GM10248 (cell line): ENCODE data around the gene BTBD3.

Source experiments
- CTCF ChIA-PET: fragments of 300-600 bp; sonication (Branson Sonifier 250); formaldehyde crosslinking; extraction: SDS; loops from one replicate; lab custom pipeline; 2021; ENCODE audit warnings: antibody characterized with exemption; lab: Yijun Ruan, JAX
- POLR2A ChIA-PET: fragments of 350-650 bp; sonication (Branson Sonifier 250); formaldehyde crosslinking; extraction: SDS; loops from one replicate; lab custom pipeline; 2020; ENCODE audit warnings: antibody characterized with exemption; lab: Yijun Ruan, JAX
- DNase-seq: peaks from one replicate; pipeline ENCODE4 v3.0.0; 2012; ENCODE audit errors: extremely low spot score
- TF ChIP-seq, protein P1 (sequence below): IDR thresholded peaks from 2 replicates; pipeline ENCODE4 v1.5.1; 2012; ENCODE audit warnings: mild to moderate bottlenecking, low read depth; ENCODE audit errors: extremely low read depth, missing control alignments, control extremely low read depth

The BTBD3 gene

DNA sequence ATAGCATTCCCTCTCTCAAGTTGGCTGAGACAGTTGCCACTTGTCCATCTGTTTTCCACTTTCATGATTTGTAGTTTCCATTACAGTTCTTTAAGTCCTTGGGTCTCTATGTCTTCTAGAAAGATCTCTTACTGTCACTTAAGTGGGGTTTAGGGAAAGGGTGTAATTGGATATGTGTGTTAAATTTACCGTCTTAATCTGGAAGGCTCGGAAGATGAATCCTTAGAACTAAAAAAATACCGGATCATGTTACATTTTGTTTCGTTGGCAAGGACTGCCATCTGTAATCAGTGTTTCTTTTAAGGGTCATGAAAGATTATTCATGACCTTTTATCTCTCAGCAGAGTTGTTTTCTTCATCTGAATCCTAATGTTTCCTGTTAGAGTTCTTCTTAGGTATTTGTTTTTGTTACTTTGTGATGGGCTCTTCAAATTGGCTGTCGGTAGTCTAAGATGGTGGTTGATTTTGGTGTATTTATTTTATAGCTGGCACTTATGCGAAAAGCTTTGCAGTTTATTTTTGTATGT, 21.8 kb upstream of the BTBD3 start:
- DNase-seq: no peak
- ChIA-PET CTCF (no interaction called here), POLR2A (no interaction called here)
- TF ChIP-seq, protein P1, sequence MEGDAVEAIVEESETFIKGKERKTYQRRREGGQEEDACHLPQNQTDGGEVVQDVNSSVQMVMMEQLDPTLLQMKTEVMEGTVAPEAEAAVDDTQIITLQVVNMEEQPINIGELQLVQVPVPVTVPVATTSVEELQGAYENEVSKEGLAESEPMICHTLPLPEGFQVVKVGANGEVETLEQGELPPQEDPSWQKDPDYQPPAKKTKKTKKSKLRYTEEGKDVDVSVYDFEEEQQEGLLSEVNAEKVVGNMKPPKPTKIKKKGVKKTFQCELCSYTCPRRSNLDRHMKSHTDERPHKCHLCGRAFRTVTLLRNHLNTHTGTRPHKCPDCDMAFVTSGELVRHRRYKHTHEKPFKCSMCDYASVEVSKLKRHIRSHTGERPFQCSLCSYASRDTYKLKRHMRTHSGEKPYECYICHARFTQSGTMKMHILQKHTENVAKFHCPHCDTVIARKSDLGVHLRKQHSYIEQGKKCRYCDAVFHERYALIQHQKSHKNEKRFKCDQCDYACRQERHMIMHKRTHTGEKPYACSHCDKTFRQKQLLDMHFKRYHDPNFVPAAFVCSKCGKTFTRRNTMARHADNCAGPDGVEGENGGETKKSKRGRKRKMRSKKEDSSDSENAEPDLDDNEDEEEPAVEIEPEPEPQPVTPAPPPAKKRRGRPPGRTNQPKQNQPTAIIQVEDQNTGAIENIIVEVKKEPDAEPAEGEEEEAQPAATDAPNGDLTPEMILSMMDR: no peak

DNA sequence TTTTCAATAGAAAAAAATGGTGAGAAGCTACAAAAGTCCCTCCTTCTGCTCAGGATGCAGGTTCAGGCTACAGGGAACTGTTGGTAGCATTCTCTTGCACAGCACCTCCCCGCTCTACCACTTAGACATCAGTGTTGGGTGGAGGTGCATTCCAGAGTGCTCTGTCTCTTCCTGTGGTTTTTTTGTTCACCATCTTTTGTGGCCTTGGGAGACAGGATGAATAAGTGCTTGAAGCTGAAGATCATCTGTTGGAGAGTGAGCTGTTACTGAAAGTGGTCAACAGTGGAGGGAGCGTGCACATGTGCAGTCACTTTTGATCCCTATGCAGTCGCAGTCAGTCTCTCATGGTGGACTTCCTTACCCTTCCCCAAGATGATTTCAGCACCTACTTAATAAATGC, 16.6 kb upstream of the BTBD3 start:
- POLR2A ChIA-PET: no interaction called here
- CTCF ChIA-PET: interaction anchor here (0.9 to 2.3 kb wide), 4 partner anchors 9 to 41 kb away, joined by 3 to 8 read pairs (median 4); no protein-coding TSS in a partner anchor
- TF ChIP-seq, protein P1: no peak
- no peak for DNase-seq

DNA sequence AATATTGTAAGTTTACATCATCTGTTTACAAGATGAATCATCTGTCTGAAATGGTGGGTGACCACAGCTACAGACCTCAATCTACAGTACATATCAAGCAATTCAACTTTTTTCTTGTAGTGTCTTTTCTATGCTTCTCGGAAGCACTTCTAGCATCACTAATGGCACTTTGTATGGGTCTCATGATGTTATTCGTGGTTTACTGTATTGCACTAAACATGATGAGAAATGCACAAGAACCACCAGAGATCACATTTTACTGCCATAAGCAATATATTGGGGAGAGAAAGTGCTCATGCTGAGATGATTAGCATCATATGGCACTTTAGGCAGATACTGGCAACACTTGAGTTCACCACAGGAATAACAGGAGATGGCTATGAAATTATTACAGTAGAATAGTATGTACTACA, 15.4 kb upstream of the BTBD3 start:
- DNase-seq: no peak
- ChIA-PET CTCF (interaction anchor here (1.1 to 2.3 kb wide), 2 partner anchors 8 to 10 kb away, joined by 4 to 8 read pairs; no protein-coding TSS in a partner anchor), POLR2A (interaction anchor here (0.5 kb wide), 1 partner anchor 137 kb away, joined by 3 read pairs; no protein-coding TSS in a partner anchor)
- TF ChIP-seq, protein P1: no peak

DNA sequence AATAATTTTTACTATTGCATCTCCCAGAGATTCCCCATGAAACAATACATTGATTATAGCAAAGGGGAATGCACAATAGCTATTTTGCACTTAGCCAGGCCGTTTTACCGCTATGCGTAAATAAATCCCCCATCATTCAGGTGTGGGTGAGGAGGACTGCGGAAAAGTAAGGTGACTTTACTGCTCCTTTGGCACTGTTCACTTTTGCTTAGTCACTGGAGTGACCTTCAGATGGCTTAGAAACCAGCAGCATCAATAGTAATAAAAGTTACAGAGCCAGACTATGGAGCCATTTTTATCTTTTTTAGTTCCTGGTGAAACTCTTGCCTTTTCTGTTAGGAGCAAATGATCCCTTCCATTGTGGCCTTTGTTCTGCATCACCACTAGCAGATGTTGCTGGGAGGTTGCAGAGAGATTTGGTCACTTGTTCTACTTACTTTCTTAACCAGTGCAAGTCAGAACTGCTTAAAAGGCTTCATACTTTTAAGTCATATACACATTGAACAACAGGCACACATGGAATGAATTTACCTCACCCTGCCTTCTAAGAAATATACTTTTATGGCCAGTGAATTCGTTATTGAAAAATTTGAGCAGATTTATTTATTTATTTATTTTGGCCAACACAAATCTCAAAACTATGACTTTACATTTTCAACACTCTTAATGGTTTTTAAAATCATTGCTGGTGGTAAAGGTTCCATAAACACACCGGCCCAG, 12.1 kb upstream of the BTBD3 start:
- ChIA-PET POLR2A (no interaction called here), CTCF (no interaction called here)
- TF ChIP-seq, protein P1: no peak
- no peak for DNase-seq

DNA sequence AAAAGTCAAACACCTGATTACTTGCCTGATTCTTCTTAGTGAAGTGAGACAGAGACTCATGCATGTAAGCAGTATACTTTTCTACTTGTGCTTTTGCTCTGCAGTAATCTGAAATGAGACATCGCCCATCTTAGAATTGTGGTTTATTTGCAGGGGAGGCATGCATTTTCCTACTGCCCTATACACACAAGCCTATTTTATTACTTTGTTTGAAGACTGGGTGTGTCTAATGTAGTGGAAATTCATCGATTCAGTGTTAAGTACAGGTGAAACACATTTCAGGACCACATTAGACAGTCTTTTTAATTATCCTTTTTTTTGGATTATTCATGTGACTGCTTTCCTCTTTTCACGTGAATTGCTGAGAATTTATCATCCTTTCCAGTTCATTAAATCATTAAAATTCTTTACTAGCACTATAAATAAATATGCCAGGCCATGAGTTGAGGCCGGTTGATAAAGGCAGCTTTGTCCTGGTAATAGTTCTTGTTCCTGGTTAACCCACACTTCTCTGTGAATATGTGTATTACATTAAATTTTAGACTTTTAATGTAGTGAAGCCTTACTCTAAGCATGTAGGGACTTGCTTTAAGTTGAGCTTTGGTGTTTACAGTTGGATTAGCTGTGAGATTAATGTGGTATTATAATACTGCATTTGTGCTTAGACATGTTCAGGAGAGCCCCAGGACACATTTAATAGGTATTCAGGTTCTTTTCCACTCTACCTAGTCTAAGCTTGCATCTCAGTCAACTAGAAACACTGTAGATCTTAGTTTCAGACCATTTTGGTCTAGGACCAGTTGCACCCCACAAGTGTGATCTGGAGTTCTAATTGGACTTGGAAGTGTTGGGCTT, 10.8 kb upstream of the BTBD3 start:
- TF ChIP-seq, protein P1: no peak
- ChIA-PET CTCF (no interaction called here), POLR2A (no interaction called here)
- no peak for DNase-seq

DNA sequence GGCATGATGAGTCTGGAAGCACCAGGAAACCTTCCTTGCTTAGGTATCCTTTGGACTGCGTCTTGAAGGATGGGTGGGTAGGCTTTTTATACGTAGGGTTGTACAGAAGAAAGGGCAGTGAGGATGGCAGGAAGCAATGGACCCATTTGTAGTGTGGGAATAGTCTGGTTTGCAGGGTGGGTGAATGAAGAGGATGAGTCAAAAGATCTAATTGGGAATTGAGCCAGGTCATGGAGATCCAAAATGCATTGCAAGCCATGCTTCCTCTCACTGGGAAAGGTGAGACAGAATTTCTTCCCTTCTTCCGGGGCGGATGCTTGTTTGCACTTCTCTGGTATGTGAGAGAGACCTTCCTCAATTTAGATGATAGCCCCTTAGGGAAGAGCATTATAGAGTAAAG, 10.1 kb upstream of the BTBD3 start:
- CTCF ChIA-PET: no interaction called here
- no peak for DNase-seq
- POLR2A ChIA-PET: no interaction called here
- TF ChIP-seq, protein P1: no peak
